HepG2 (cell line): ENCODE measurements around the gene KBTBD13. TPM values are rescaled to one million over a fixed set of nuclear protein-coding genes. Genes with fewer than 3 reads are reported as not detected.

Source experiments
- CBFB ChIP-seq: sonication (generic); formaldehyde crosslinking; IDR thresholded peaks from 2 replicates; pipeline ENCODE4 v1.4.0; 2020; ENCODE audit warnings: missing genetic modification reagents
- DPF2 ChIP-seq: sonication (generic); formaldehyde crosslinking; IDR thresholded peaks from 2 replicates; pipeline ENCODE4 v1.4.0; 2020; ENCODE audit warnings: mild to moderate bottlenecking, low read depth, missing genetic modification reagents, borderline replicate concordance
- ETV6 ChIP-seq: sonication (generic); formaldehyde crosslinking; conservative IDR thresholded peaks from 2 replicates; pipeline ENCODE4 v1.4.0; 2020; ENCODE audit warnings: missing genetic modification reagents
- GATAD2A ChIP-seq: IDR thresholded peaks from 2 replicates; pipeline ENCODE4 v1.6.1; 2016
- HDAC6 ChIP-seq: fragments of 200-600 bp; sonication (generic); IDR thresholded peaks from 2 replicates; pipeline ENCODE4 v1.7.0; 2017; ENCODE audit warnings: mild to moderate bottlenecking, antibody characterized with exemption, low read length, low read depth
- PLRG1 ChIP-seq: fragments of 450-650 bp; conservative IDR thresholded peaks from 2 replicates; pipeline ENCODE4 v1.6.1; 2016
- RXRB ChIP-seq: IDR thresholded peaks from 2 replicates; pipeline ENCODE4 v1.6.1; 2016; ENCODE audit warnings: borderline replicate concordance, missing genetic modification reagents, missing compliant biosample characterization
- TFAP4 ChIP-seq: sonication (generic); IDR thresholded peaks from 2 replicates; pipeline ENCODE4 v1.6.1; 2016; ENCODE audit warnings: low read depth, borderline replicate concordance
- TMF1 ChIP-seq: sonication (generic); formaldehyde crosslinking; IDR thresholded peaks from 2 replicates; pipeline ENCODE4 v1.8.1; 2022; ENCODE audit warnings: low read depth, missing genetic modification reagents
- ZNF33A ChIP-seq: sonication (generic); formaldehyde crosslinking; IDR thresholded peaks from 2 replicates; pipeline ENCODE4 v1.5.1; 2020; ENCODE audit warnings: missing genetic modification reagents, mild to moderate bottlenecking, moderate library complexity, borderline replicate concordance
- ZNF567 ChIP-seq: sonication (generic); formaldehyde crosslinking; IDR thresholded peaks from 2 replicates; pipeline ENCODE4 v1.8.1; 2023; ENCODE audit warnings: mild to moderate bottlenecking, missing genetic modification reagents, borderline replicate concordance
- ZNF577 ChIP-seq: sonication (generic); formaldehyde crosslinking; IDR thresholded peaks from 2 replicates; pipeline ENCODE4 v1.4.0; 2020; ENCODE audit warnings: mild to moderate bottlenecking, low read depth, missing genetic modification reagents, borderline replicate concordance
- ZNF687 ChIP-seq: sonication (generic); formaldehyde crosslinking; IDR thresholded peaks from 2 replicates; pipeline ENCODE4 v1.5.1; 2020; ENCODE audit warnings: mild to moderate bottlenecking, missing genetic modification reagents, moderate library complexity
- ZNF720 ChIP-seq: sonication (generic); formaldehyde crosslinking; IDR thresholded peaks from 2 replicates; pipeline ENCODE4 v1.4.0; 2020; ENCODE audit warnings: missing genetic modification reagents
- polyA plus RNA-seq, 8 experiments: library from polyadenylated mRNA; depleted of rRNA in 3 of 8; stranded (reverse) in 7 of 8; unstranded in 1 of 8; fragments of >200 nt; fragmentation: Illumina TruSeq in 4 of 8; extraction: Trizol in 4 of 8; gene quantifications; 2 replicates each; pipeline versions ENCODE4 v1.2.1 to v1.2.3, GENCODE V29; 2011 to 2016; ENCODE audit warnings: low read depth in 4 of 8, missing spikeins in 1 of 8, mixed read lengths in 1 of 8; ENCODE audit not compliant: insufficient read depth in 1 of 8
- total RNA-seq, 5 experiments: library from RNA; depleted of rRNA; stranded (reverse); fragments of >200 nt; fragmentation: Illumina TruSeq; extraction: Trizol; gene quantifications; 2 replicates each; pipeline ENCODE4 v1.2.3, GENCODE V29; 2016; ENCODE audit warnings: low read depth in 1 of 5
- TF ChIP-seq, protein P1 (sequence below), 2 experiments: sonication (generic) in 1 of 2; formaldehyde crosslinking in 1 of 2; IDR thresholded peaks; 2 replicates each; pipeline versions ENCODE4 v1.4.0 to v1.6.1; 2018 to 2020; ENCODE audit warnings: missing genetic modification reagents in 2 of 2, borderline replicate concordance in 1 of 2, low read depth in 1 of 2, mild to moderate bottlenecking in 1 of 2, missing biosample characterization in 1 of 2
- TF ChIP-seq, protein P2 (sequence below): IDR thresholded peaks from 2 replicates; pipeline ENCODE4 v1.4.0; 2020; ENCODE audit warnings: mild to moderate bottlenecking, missing genetic modification reagents
- TF ChIP-seq, protein P3 (sequence below): sonication (generic); formaldehyde crosslinking; IDR thresholded peaks from 2 replicates; pipeline ENCODE4 v1.4.0; 2020; ENCODE audit warnings: missing genetic modification reagents

KBTBD13 gene
- total and polyA plus RNA-seq, 2 of the 13 experiments (the other 11 are each of a cell fraction or from before 2014, with no cell fraction given): not detected

DNA sequence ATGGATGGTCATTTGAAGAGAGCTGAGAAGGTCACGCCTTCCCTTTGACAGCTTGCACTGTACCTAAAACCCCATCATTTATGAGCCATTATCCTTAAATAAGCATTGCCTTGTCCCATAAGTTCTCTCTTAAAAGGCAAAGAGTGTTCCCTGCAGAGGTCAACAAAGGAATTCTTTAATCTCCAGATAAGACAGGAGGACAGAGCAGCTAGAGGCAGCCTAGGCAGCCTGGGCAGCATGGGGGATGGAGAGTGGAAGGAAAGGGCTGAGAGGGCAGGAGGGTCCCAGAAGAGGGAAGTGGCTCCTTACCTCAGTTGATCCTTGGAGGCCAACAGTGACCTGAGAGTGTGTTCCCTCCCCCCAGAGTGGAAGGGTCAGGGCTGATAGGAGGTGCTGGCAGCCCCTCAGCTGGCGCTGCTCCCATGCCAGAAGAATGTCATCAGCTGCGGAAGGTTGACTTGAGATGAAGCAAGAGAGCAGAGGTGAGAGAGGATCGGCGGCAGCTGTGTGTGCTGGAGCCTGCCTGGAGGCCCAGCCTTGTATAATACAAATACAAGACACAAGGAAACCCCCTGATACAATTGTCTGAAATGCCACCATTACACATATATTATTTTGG, 12.8 kb downstream of the KBTBD13 start (continued):
- TF ChIP-seq, protein P1, sequence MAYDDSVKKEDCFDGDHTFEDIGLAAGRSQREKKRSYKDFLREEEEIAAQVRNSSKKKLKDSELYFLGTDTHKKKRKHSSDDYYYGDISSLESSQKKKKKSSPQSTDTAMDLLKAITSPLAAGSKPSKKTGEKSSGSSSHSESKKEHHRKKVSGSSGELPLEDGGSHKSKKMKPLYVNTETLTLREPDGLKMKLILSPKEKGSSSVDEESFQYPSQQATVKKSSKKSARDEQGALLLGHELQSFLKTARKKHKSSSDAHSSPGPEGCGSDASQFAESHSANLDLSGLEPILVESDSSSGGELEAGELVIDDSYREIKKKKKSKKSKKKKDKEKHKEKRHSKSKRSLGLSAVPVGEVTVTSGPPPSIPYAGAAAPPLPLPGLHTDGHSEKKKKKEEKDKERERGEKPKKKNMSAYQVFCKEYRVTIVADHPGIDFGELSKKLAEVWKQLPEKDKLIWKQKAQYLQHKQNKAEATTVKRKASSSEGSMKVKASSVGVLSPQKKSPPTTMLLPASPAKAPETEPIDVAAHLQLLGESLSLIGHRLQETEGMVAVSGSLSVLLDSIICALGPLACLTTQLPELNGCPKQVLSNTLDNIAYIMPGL (CRISPR knock-in tag; IDR thresholded peaks at IDR 0.05; ENCODE audit: borderline replicate concordance in 1 of 2, low read depth in 1 of 2): no peak
- TF ChIP-seq ZNF577 (no peak), ETV6 (no peak), ZNF33A (CRISPR knock-in tag) (no peak), GATAD2A (CRISPR knock-in tag) (0 out of 2 replicates have a peak, but pooled peaks have one; percentile 23), ZNF687 (CRISPR knock-in tag) (no peak), DPF2 (CRISPR knock-in tag) (peak; percentile 36; the same call in 1 of the 2 replicates), CBFB (CRISPR knock-in tag) (no peak), RXRB (CRISPR knock-in tag) (no peak), PLRG1 (no peak), TMF1 (CRISPR knock-in tag) (no peak), ZNF567 (CRISPR knock-in tag) (peak; percentile 44; the same call in 1 of the 2 replicates), TFAP4 (peak; percentile 79; the same call in 1 of the 2 replicates), ZNF720 (CRISPR knock-in tag) (no peak), HDAC6 (no peak)
- TF ChIP-seq, protein P2, sequence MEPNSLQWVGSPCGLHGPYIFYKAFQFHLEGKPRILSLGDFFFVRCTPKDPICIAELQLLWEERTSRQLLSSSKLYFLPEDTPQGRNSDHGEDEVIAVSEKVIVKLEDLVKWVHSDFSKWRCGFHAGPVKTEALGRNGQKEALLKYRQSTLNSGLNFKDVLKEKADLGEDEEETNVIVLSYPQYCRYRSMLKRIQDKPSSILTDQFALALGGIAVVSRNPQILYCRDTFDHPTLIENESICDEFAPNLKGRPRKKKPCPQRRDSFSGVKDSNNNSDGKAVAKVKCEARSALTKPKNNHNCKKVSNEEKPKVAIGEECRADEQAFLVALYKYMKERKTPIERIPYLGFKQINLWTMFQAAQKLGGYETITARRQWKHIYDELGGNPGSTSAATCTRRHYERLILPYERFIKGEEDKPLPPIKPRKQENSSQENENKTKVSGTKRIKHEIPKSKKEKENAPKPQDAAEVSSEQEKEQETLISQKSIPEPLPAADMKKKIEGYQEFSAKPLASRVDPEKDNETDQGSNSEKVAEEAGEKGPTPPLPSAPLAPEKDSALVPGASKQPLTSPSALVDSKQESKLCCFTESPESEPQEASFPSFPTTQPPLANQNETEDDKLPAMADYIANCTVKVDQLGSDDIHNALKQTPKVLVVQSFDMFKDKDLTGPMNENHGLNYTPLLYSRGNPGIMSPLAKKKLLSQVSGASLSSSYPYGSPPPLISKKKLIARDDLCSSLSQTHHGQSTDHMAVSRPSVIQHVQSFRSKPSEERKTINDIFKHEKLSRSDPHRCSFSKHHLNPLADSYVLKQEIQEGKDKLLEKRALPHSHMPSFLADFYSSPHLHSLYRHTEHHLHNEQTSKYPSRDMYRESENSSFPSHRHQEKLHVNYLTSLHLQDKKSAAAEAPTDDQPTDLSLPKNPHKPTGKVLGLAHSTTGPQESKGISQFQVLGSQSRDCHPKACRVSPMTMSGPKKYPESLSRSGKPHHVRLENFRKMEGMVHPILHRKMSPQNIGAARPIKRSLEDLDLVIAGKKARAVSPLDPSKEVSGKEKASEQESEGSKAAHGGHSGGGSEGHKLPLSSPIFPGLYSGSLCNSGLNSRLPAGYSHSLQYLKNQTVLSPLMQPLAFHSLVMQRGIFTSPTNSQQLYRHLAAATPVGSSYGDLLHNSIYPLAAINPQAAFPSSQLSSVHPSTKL (CRISPR knock-in tag): 0 out of 2 replicates have a peak, but pooled peaks have one; percentile 11
- TF ChIP-seq, protein P3, sequence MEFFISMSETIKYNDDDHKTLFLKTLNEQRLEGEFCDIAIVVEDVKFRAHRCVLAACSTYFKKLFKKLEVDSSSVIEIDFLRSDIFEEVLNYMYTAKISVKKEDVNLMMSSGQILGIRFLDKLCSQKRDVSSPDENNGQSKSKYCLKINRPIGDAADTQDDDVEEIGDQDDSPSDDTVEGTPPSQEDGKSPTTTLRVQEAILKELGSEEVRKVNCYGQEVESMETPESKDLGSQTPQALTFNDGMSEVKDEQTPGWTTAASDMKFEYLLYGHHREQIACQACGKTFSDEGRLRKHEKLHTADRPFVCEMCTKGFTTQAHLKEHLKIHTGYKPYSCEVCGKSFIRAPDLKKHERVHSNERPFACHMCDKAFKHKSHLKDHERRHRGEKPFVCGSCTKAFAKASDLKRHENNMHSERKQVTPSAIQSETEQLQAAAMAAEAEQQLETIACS (CRISPR knock-in tag): no peak
